HK-2 (cell line): ENCODE results near the gene MRM2.

Experiments used
- DNase-seq: peaks from one replicate; pipeline ENCODE4 v3.0.0-alpha.2; 2018; ENCODE audit not compliant: unreplicated experiment

MRM2 gene

DNA sequence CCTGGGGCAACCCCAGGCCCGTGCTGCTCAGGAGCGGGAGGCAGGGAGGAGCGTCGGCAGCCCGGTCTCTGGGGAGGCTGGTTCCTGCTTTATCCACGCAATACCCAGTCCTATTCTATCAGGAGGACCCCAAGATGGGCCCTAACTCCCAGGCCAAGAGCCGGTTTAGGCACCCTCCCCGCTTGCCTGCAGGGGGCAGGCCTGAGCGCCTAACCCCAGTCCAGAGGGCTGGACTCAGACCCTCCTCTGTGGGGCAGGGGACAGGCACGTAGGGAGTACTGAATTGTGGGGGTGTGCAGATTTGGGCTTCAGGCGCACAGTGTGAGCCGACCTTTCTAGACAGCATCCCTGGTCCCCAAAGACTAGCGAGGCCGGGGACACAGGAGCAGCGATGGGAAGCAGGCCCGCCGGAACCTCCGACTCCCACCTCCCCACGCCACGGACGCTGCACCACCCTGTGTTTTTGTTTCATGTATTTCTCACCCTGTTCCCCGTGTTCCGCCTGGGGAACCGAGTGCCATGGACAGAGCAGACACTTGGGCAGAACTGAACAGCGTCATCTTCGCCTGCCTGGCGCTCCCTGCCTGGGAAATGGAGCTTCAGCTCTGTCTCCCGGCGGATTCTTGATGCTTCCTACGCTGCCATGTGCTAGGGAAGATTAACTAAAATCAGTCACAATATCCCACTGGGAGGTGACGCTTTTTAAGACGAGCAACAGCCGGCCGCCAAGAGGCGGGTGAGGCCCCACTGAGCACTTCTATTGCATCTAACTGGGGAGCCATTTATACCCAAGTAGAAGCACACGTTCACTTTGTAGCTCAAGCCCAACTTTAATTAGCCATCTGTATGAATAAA is 5.4 kb upstream of the MRM2 start:
- DNase-seq: no peak

DNA sequence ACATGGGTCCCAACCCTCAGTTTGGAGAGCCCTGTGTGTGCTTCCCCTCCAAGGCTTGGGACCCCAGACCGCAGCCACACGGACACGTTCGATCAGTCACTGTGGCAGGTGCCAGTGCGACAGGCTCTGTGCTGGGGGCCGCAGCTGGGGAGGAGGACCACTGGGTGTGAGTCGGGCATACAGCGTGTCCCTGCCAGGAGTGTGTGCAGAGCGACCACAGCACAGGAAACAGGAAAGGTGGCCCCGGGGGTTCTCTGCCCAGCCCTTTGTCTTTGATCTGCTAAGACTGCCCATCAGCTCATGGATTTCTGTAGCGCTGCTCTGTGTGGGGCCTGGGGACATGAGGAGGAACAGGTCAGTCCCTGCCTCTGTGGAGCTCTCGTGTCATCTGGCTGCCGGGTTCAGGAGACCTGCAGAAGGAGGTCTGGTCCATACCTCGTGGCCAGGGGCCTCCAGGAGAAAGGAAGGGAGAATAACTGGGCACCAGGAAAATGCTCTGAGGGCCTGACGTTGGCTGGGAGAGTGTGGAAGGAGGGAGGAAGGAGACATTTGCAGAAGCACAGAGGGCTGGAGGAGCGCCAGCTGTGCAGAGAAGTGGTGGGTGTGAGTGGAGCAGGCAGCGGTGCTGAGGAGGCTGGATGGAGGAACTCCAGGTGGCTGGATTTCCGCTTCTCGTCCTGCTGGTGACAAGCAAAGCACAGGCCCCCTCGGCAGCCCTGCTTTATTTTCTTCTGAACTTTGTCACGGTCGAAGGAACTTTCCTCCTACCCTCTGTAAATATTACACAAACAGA is 4.1 kb upstream of the MRM2 start:
- DNase-seq: no peak

DNA sequence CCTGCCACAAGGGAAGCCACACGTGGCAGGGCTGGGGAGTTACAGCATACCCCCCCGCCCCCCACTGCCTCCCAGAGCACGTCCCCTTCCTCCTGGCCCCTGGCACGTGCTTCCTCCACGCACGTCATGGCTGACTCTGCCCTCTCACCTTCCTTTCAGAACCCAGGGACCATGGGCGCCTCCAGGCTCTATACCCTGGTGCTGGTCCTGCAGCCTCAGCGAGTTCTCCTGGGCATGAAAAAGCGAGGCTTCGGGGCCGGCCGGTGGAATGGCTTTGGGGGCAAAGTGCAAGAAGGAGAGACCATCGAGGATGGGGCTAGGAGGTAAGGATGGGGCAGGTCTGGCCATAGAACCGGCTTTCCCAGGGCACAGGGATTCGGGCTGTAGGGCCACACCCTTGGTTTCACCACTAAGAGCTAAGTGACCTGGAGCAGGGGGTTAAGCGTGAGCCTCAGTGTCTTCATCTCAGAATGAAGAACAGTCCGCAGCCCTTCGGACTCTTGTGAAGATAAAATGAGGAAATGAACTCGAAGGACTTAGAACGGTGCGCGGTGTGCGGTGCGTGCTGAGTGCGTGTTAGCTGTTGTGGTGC is 2.5 kb upstream of the MRM2 start:
- no peak for DNase-seq

DNA sequence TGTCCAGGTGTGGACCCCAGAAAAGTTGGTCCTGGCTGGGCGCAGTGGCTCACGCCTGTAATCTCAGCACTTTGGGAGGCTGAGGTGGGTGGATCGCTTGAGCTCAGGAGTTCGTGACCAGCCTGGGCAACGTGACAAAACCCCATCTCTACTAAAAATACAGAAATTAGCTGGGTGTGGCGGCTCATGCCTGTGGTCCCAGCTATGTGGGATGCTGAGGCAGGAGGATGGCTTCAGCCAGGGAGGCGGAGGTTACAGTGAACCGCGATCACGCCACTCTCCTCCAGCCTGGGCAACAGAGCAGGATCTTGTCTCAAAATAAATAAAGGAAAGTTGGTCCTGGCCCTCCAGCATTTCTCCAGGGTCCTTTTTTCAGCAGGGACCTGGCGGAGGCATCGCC is 1.5 kb upstream of the MRM2 start:
- no peak for DNase-seq

DNA sequence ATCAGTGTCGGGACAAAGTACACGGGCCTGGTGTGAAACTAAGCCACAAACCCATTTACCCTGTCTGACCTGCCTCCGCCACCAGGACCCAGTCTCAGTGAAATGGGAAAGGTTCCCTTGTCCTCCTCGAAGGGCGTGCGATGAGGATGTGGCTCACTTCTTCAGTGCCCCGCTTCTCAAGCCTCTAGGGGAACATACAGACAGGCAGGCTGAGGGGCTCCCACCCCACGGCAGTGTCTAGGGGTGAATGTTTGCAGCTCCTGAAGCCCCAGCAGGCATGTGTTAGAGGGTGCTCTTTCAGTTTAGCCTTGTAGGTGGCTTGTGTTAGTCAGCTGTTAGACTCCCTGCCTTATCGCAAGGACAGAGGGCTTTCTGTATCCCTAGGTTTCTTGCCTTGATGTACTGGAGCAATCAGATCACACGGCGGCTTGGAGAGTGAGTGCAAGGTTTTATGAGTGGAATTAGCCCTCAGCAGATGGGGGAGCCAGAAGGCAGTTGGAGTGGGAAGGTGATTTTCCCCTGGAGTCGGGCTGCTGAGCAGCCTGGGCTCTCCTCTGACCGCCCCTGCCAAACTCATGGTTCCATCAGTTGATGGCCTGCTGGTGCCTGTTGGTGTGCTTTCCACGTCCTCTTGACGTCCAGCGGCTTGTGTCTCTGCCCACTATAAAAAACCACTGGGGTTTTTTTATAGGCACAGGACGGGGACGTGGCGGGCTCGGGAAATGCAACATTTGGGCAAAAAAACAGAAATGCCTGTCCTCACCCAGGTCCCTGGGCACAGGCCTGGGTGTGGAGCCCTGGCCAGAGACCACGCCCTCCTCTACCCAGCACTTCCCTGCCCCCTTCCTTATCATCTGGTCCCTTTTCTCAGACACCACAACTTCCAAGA is 780 bp upstream of the MRM2 start:
- peak; percentile 46 for DNase-seq

DNA sequence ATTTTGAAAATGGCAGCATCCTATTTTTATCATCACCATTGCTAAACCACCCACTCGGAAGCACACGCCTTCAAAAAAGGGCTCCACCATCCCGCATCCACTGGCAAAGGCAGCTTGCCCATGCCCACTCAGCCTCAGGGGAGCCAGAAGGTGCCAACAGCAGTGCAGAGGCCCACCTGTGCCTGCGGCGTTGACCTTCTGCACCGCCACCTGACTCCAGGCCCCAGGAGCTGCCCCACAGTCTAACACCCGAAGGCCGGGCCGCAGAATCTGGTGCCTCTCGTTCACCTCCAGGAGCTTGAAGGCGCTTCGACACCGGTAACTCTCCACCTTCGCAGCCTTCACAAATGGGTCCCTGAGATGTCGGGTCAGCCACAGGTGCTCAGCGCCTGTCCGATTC is 2.8 kb downstream of the MRM2 start:
- DNase-seq: no peak

DNA sequence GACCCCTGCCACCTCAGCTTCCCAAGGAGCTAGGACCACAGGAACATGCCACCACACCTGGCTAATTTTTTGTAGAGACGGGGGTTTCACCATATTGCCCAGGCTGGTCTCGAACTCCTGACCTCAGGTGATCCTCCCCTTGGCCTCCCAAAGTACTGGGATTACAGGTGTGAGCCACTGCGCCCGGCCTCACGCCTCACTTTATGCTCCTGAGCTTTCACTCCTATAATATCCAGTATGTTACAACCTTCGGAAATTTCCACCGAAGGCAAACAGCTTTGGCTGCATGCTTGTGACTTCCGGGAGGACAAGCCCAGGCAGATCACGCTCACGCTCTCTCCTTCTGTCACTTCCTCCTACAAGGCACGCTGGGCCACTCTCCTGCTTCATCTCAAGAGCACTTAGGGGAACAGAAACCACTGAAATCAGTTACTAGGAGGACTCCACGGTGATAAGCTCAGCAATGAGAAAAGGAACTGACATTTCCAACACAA is 4.8 kb downstream of the MRM2 start:
- DNase-seq: no peak

DNA sequence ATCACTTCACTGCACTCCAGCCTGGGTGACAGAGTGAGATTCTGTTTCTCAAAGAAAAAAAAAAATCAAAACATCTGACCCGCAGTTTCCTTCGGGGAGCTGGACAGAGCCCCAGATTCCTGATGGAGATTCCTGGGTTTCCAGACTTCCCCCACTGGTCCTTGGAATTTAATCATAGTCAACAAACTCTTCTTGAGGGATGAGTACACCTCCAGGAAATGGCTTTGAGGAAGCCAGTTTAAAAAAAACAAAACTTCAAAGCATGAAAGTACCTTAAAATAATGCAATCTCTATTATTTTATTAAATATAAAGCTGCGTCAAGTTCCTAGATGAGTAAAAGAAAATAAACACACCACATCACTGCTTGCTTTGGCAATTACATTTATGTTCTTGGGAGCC is 8.1 kb downstream of the MRM2 start:
- no peak for DNase-seq

DNA sequence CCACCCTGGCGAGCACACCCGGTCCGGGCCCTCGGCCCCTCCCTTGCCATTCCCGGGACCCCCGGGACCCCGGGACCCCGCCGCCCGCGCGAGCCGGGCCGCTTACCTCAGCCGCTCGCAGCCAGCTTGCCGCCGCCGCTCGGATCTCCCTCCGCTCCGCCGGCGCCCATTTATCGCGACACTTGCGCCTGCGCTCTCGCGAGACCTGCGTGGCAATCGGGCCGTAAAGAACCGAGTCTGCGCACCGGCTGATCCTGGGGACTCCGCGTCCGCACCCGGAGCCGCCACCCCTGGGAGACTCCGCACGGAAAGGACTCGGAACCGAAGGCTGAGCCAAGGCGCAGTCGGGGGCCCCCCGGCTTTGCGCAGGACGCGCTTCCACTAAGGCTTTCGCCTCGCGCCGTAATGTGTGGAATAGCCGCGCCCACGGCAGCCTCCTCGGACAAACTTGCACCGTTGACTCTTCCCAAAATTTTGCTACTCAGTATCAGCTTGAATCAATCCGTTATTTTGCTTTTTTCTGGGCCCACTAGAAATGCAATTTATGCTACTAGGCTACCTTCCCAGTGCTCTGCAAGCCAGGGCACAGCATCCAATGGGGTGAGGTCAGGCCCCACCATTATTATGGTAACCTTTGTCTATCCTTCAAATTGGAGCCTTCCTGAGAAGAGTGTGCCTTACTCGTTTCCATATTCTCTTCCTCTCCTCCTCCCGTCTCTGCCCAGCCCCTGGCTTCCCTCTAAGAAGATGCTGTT is 9.1 kb downstream of the MRM2 start, which contains the start of gene MAD1L1:
TSS of gene MAD1L1 (minus strand) at position 180 of the 755 bp plus-strand sequence. CDS start 2,812 bp downstream, outside the sequence.
- DNase-seq: peak; percentile 93

DNA sequence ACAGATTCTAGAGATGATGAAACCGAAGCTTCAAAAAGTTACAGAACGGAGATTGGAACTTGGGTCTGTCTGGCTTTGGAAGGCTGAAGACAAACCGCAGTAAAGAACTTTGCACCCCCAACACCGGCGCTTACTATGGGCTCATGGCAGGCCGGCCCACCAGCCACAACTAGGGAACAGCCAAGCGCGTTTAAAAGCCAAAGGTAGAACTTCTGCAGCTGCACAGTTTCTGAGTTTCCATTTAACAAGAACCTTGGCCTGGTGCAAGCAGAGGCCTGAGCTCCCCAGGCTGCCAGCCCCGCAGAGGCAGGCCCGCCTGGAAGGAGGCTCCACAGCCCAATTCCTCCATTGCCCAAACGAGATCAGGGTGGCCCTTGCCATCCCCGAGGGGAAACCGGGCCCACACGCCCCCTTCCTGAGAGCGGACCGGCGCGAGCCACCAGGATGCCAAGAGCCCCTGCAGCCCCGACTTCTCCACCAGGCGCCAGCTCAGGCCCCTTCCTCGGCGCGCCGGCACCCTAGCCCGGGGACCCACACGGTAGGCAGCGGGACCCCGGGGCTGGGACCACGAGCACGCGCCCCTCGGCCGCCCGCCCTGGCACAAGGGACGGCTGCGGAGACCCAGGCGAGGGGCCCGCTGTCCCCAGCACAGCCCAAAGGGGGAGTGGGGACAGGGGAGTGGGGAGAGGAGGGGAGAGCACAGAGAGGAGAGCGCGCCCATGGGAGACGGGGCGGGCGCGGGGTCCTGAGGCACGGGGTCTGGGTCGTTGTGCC is 9.8 kb downstream of the MRM2 start:
- peak; percentile 29 for DNase-seq

DNA sequence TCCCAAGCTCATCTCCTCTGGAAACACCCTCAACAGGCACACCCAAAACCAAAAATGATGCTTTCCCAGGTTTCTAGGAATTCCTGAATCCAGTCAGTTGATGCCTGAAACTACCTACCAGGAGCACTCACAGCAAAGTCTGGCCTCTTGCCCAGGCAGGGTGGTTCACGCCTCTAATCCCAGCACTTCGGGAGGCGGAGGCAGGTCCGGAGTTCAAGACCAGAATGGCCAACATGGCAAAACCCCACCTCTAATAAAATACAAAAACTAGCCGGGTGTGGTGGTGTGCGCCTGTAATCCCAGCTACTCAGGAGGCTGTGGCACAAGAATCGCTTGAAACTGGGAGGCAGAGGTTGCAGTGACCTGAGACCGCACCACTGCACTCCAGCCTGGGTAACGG is 11.1 kb downstream of the MRM2 start:
- DNase-seq: no peak

DNA sequence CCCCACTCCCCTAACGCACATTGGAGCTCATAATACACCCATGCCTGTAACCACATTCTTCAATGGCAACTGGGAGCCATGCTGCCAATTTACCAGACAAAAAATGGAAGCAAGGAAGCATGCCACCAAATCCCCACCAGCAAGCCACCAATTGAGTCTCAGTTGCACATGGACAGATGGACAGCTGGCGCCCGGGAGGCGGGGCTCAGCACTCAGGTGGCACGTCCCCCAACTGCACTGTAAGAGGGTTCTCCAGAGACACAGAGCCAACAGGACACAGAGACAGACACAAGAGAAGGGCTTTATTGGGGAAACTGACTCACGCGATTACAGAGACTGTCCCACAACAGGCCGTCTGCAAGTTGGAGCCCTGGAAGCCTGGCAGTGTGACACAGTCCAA is 11.8 kb downstream of the MRM2 start:
- DNase-seq: no peak

DNA sequence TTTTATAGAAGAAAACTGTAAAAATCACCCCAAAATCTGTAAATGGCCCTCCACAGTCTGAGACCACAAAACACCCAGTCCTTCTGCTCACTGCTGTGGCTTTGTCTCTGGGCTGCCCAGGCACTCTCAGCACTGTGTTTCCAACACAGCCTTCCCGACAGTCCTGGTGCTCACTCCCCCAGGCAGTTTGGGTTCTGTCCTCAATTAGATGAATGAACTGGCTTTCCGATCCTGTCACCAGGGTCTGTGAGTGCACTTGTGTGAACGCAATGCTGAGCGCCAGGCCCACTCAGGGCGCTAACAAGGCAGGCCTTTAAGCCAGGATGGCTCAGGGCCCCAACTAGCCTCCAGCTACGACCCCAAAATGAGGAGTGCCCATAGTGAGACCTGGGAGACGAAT is 12.5 kb downstream of the MRM2 start:
- DNase-seq: no peak

DNA sequence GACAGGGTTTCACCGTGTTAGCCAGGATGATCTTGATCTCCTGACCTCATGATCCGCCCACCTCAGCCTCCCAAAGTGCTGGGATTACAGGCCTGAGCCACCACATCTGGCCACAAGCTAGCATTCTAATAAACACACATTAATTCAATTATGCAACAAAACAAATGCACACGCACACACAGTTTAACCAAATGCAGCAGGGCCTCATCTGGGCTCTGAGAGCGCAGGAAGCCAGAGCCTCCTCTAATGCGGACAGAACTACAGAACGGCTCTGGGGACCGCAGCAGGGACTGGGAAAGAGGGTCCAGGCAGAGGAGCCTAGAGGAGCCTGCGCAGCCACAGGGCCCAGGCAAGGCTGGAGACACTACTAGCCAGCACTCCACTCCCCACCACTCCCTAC is 13.1 kb downstream of the MRM2 start:
- no peak for DNase-seq

DNA sequence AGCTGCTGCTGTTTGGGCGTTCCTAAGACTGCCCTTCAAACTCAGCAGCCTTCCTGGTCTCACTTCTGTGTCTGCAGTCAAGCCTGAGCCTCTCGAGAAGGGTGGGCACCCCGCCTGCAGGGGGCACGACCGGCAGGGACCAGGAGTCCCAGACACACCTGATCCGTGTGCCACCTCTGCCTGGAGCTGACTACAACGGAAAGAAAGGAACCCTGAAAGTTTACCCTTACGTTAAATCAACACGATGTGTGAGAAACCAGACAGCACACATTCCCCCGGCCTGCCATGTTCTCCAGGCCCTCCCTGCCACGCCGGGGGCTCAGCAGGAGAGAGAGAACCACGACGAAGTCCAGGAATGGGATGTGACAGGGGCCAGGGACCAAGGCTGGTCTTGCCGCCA is 14.3 kb downstream of the MRM2 start:
- DNase-seq: no peak

DNA sequence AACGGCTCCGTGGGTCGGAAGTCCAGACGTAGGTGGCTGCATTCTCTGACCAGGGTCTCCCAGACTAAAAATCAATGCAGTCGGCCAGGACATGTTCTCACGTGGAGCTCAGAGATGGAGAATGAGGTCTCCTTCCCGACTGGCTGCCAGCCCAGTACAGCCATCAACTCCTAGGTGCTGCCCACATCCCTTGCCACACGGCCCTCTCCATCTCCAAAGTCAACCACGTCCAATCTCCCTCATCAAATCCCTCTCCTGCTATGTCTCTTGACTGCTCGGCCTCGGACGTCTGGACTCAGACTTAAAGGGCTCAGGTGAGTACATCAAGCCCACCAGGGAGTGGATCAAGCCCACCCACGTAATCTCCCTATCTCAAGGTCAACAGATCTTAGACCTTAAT is 16.2 kb downstream of the MRM2 start:
- DNase-seq: no peak

DNA sequence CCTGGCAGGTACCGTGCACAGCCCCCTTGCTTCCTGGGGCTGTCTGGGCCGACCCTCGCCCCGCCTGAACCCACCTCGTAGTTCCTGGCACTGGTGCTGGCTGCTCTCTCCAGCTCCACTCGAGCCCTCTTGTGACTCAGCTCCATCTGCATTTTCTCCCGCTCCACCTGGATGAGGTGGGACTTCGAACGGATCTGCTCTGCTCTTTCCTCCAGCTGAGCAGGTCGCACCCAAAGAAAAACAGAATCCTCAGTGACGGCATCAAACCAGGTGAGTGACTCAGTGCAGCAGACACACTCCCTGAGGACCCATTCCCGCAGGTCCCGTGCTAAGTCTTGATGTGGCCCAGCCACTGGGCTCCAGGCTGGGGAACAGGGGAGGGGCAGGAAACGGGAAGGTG is 16.7 kb downstream of the MRM2 start:
- no peak for DNase-seq

DNA sequence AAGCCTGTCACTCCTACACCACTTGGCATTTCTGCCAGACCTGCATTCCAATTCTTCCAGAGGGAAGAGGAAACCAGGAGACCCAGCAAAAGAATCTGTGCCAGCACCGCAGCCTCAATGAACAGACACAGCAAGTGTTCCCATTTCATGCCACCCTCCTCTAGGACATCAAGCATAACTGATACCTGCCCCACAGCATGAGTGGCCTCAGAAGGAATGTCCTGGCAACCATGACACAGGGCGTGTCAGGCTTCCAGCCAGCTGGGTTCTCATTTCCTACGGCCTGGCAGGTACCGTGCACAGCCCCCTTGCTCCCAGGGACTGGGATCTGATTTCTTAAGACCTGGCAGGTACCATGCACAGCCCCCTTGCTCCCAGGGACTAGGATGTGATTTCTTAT is 17.1 kb downstream of the MRM2 start:
- DNase-seq: no peak

DNA sequence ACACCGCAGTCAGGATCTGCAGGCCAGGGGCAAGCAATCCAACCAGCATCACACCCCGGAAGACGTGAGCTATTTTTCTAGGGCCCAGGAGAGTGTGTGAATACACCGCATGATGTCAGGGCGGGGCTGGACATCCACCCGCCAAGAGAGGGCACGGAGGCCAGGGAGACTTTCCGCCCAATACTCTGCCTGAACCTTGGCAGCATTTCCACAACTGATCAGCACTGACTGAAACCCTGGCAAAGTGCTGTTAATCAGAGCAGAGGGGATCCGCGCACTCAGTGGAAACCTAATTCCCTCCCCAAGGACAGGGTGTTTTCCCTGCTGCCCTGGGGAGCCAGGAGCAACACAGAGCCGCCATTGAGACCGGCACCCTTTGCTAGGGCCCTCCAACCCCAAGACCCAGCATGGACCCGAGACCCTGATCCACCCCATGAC is 17.5 kb downstream of the MRM2 start:
- DNase-seq: no peak

DNA sequence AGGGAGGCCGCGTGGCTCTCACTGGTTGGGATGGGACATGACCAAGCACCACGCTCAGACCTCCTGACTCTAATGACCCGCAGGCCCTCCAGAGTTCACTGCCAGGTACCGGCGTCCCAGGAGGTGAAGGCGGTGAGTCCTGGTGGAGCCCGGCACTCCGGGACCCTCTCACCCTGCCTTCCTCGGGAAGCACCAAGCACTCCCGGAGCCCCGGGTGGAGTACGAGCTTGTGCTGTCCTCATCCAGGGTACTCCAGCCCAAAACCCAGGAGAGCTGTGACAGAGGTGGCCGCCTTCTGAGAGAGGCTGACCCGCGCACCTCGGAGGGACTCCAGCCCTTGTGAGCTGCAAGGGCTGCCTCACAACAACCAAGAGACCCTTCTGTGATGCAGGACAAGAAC is 18.7 kb downstream of the MRM2 start:
- no peak for DNase-seq
